ENCODE measurements around the gene IQGAP2.

Gene IQGAP2

DNA sequence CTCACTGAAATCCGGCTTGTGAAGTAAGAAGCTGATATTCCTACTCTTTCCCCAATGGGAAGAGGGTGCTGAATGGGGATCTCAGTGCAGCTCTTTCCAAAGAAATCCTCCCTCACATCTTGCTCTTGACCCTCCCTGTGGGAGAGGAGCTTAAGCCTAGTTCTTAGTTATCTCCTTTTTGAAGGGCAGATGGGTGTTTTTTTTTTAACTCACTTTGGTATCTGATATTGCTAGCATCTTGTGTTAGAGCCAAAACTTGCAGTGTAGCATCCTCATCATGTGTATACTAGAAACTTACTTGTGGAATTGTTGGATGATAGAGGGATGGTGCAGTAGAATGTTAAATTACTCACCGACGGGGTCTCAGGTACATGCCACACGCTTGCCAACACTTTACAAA is 129.9 kb downstream of the IQGAP2 start:
- ChIA-PET POLR2A (no interaction called here), CTCF (interaction anchor here (0.6 to 1.8 kb wide), 5 partner anchors 9 to 1764 kb away, joined by 3 to 4 read pairs (median 3); no protein-coding TSS in a partner anchor)
- DNase-seq (ENCODE audit: extremely low spot score) = no peak

GRCh38 chr5:76535577-76535976 is 132.5 kb downstream of the IQGAP2 start:
- ChIA-PET POLR2A (no interaction called here), CTCF (interaction anchor here (1.2 kb wide), 1 partner anchor 10 kb away, joined by 5 read pairs; no protein-coding TSS in a partner anchor)
- no peak for TF ChIP-seq CTCF (IDR thresholded peaks at IDR 0.05; ENCODE audit: control extremely low read depth, extremely low read depth, low read depth, missing control alignments)
- DNase-seq (ENCODE audit: extremely low spot score) = no peak

More for the DNA sequence above, 129.9 kb downstream of the IQGAP2 start:
- no peak for TF ChIP-seq CTCF (IDR thresholded peaks at IDR 0.05; ENCODE audit: control extremely low read depth, extremely low read depth, low read depth, missing control alignments)

DNA sequence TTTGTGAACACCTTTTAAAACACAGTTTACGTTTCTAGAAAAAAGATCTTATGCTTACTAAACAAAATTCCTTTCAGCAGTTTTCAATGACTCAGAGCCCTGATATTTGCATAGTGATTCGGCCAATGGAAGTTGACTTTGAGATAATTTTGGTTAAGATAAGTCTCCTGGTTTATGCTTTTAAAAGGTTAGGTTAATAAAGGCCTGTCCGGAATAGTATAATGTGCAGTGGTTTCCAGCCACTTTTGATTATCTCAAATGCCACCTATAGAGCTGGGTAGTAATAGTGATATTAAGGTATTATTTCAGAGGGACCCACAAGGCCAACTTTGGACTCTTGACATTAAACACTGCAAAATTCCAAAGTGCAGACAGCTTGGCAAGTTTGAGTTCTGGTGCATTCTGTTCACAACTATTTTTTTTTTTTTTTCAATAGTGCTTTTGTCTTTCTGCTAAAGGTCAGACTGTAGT is 134.0 kb downstream of the IQGAP2 start:
- no peak for TF ChIP-seq CTCF (IDR thresholded peaks at IDR 0.05; ENCODE audit: control extremely low read depth, extremely low read depth, low read depth, missing control alignments)
- DNase-seq (ENCODE audit: extremely low spot score) = no peak
- ChIA-PET CTCF (no interaction called here), POLR2A (no interaction called here)

DNA sequence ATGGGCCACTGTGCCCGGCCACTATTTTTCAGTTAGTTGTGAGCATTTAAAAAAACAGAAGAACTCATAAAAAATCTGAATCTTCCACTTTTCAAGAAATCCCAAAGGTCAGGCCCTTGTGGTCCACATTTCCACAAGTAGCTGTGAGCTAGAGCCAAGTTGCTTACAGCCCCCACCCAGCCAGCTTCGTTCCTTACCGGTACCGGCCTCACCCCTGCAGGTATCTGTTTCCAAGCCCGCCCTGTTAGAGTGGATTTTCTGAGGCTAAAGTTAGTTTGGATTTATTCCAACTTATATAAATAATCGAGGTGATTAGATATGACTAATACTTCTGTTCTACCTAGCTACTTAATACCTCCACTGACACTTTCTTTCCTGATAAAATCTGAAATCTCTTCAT is 139.2 kb downstream of the IQGAP2 start:
- POLR2A ChIA-PET = no interaction called here
- CTCF ChIA-PET = interaction anchor here (0.9 to 3.7 kb wide), 3 partner anchors 9 to 47 kb away, joined by 3 to 26 read pairs (median 3); no protein-coding TSS in a partner anchor
- TF ChIP-seq CTCF (IDR thresholded peaks at IDR 0.05; ENCODE audit: control extremely low read depth, extremely low read depth, low read depth, missing control alignments) = no peak
- no peak for DNase-seq (ENCODE audit: extremely low spot score)

DNA sequence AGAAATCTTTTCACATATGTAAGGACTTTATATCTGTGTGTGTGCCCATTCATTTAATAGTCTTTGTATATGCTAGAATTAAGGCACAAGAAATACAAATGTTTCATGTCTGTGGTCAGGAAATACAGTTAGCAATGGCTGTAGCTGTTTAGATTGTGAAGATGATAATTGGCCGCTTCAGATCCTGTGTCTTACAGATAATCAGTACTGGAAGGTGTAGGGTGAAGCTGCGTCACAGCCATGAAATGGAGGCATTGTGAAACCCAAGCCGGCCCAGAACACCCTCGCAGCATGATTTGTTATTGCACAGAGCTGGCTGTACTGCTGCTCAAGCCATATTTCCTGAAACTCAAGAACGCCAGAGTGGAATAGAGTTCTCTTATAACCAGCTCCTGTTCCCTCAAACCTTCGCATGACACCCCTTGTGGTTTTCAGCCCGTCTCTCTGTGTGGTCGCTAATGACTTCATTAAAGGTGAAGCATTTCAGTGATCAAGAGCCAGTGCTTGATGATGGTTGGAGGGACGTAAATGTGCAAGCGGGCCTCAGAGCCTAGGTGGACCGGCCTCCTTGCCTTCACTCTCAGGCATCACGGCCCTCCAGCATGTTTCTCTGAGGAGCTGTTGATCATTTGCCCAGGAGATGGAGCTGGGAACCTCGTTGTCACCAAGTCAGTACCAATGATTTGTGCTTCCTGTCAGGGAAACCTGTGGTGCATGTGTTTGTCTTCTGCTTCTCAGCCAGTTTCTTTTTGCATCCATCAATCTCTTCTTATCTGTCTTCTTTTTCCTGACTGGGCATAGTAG is 140.0 kb downstream of the IQGAP2 start:
- ChIA-PET CTCF (interaction anchor here (0.8 to 3.7 kb wide), 7 partner anchors 10 to 47 kb away, joined by 3 to 26 read pairs (median 6); no protein-coding TSS in a partner anchor), POLR2A (no interaction called here)
- no peak for TF ChIP-seq CTCF (IDR thresholded peaks at IDR 0.05; ENCODE audit: control extremely low read depth, extremely low read depth, low read depth, missing control alignments)
- DNase-seq (ENCODE audit: extremely low spot score) = no peak

DNA sequence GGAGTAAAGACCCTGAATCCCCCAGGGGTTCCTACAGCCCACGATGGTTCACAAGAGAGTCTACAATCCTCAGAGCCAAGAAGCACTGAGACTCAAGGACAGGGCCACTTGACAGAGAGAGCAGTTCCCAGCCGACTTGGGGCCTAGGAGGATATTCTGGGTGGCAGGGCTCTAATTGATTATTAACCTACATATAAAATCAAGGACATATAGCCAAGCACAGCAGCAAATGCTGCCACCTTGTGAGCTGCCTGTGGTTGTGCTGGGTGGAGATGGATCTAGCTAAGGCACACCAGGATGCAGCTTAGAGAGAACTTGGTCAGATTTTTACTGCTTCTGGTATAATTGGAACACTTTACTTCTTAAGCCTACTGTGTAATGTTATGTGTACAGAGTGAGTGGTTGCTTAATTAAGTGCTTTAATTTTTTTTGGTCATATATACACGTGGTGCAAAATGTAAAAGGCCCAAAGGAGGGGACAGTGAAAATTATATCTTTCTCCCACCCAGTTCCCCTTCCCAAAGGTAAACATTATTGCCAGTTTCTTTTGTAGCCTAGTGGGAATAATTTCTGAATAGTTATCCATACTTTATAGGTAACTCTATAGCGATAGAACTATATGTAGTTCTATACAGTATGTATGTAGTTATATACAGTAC is 141.3 kb downstream of the IQGAP2 start:
- peak; percentile 43 for DNase-seq (ENCODE audit: extremely low spot score)
- TF ChIP-seq CTCF (IDR thresholded peaks at IDR 0.05; ENCODE audit: control extremely low read depth, extremely low read depth, low read depth, missing control alignments) = peak; percentile 78
- ChIA-PET POLR2A (no interaction called here), CTCF (interaction anchor here (0.7 to 3.7 kb wide), 9 partner anchors 11 to 142 kb away, joined by 3 to 26 read pairs (median 4); partner anchors contain the start of gene IQGAP2)
